Putamen (tissue), 1 donor: ENCODE data around the gene TIGD4.

Source experiments
- DNase-seq: peaks from one replicate; pipeline ENCODE4 v3.0.0-alpha.2; 2016; ENCODE audit warnings: low spot score

Gene TIGD4

GRCh38 chr4:152719801-152720556 lies 59.6 kb downstream of the TIGD4 start:
- DNase-seq, result no peak
